Measurements from ENCODE around the gene SHKBP1. TPM values are rescaled to one million over a fixed set of nuclear protein-coding genes. Genes with fewer than 3 reads are reported as not detected.

Gene SHKBP1
- total RNA-seq, 2 donors from 2014 or later, result 53.6 to 87.8 TPM

- H3K36me3 ChIP-seq, result no peaks in the 10 kb centered on the region
- H3K9ac ChIP-seq (ENCODE audit: low read depth in 2 of 2, low read length in 2 of 2), result peak overlapping the region; percentile 33 to 83
- H3K9me3 ChIP-seq, result no peaks in the 10 kb centered on the region
- H3K4me3 ChIP-seq, result peak overlapping the region; percentile 23
- H3K27me3 ChIP-seq, result peaks cover 20% of the 10 kb centered on the region
- intact Hi-C loops (cut with DNase I), result no loop called here
- peaks cover 42% of the 10 kb centered on the region for H3K4me1 ChIP-seq
- peak; percentile 100 for DNase-seq
- TF ChIP-seq, protein P1, sequence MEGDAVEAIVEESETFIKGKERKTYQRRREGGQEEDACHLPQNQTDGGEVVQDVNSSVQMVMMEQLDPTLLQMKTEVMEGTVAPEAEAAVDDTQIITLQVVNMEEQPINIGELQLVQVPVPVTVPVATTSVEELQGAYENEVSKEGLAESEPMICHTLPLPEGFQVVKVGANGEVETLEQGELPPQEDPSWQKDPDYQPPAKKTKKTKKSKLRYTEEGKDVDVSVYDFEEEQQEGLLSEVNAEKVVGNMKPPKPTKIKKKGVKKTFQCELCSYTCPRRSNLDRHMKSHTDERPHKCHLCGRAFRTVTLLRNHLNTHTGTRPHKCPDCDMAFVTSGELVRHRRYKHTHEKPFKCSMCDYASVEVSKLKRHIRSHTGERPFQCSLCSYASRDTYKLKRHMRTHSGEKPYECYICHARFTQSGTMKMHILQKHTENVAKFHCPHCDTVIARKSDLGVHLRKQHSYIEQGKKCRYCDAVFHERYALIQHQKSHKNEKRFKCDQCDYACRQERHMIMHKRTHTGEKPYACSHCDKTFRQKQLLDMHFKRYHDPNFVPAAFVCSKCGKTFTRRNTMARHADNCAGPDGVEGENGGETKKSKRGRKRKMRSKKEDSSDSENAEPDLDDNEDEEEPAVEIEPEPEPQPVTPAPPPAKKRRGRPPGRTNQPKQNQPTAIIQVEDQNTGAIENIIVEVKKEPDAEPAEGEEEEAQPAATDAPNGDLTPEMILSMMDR (IDR thresholded peaks at IDR 0.05), result no peak
- H3K27ac ChIP-seq, result peak overlapping the region; percentile 99
These were observed 26.9 kb downstream of the SHKBP1 start for GRCh38 chr19:40603389-40604170.

DNA sequence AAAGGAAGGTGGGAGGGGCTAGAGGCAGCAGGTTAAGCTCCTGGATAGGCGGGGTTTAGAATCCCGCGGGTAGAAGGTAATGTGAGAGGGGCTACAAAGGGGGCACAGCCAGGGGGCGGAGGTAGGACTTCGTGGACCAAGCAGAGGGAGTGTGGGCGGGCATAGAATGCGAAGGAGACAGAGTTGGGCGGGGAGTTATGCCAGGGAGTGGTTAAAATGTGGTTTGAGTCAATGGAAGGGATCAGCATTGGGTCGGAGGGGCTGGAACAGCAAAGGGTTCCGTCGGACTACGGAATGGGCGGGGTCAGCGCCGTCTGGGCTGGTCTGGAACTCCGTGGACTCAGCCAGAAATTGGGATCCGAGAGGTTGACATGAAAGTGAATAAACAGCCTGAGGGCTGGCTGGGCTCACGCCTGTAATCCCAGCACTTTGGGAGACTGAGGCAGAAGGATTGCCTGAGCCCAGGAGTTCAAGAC, 27.5 kb downstream of the SHKBP1 start:
- H3K4me3 ChIP-seq, result peak overlapping the region; percentile 23

GRCh38 chr19:40604647-40605215, 28.1 kb downstream of the SHKBP1 start:
- intact Hi-C loops (cut with DNase I), result no loop called here
- peak; percentile 75 for DNase-seq
- Histone ChIP-seq H3K27ac (peak overlapping the region; percentile 99), H3K27me3 (peaks cover 12% of the 10 kb centered on the region), H3K36me3 (no peaks in the 10 kb centered on the region), H3K9ac (ENCODE audit: low read depth in 2 of 2, low read length in 2 of 2) (peak overlapping the region; percentile 57 to 83), H3K4me3 (peak overlapping the region; percentile 45), H3K4me1 (peaks cover 47% of the 10 kb centered on the region), H3K9me3 (no peaks in the 10 kb centered on the region)
- TF ChIP-seq, protein P1 (IDR thresholded peaks at IDR 0.05), result no peak

More for the DNA sequence above, 27.5 kb downstream of the SHKBP1 start:
- peaks cover 16% of the 10 kb centered on the region for H3K27me3 ChIP-seq
- TF ChIP-seq, protein P1 (IDR thresholded peaks at IDR 0.05), result no peak
- no peak for DNase-seq
- peak overlapping the region in 1 of 2 donors; percentile 83 for H3K9ac ChIP-seq (ENCODE audit: low read depth in 2 of 2, low read length in 2 of 2)
- peak overlapping the region; percentile 99 for H3K27ac ChIP-seq
- H3K4me1 ChIP-seq, result peaks cover 43% of the 10 kb centered on the region
- no peaks in the 10 kb centered on the region for H3K36me3 ChIP-seq
- intact Hi-C loops (cut with DNase I), result no loop called here
- no peaks in the 10 kb centered on the region for H3K9me3 ChIP-seq

GRCh38 chr19:40605216-40605971, 28.7 kb downstream of the SHKBP1 start:
- Histone ChIP-seq H3K27me3 (peaks cover 5% of the 10 kb centered on the region), H3K4me1 (peaks cover 50% of the 10 kb centered on the region), H3K27ac (peak overlapping the region; percentile 99), H3K9me3 (no peaks in the 10 kb centered on the region), H3K36me3 (no peaks in the 10 kb centered on the region), H3K9ac (ENCODE audit: low read depth in 2 of 2, low read length in 2 of 2) (peak overlapping the region; percentile 57 to 83), H3K4me3 (peak overlapping the region; percentile 45)
- intact Hi-C loops (cut with DNase I), result no loop called here
- peak; percentile 95 for DNase-seq
- TF ChIP-seq, protein P1 (IDR thresholded peaks at IDR 0.05), result no peak

All from colonic mucosa (tissue), 4 donors.